HCT116 (cell line): ENCODE data around the gene SMARCD1. TPM values are rescaled to one million over a fixed set of nuclear protein-coding genes. Genes with fewer than 3 reads are reported as not detected.

Experiments
- ATAC-seq: fragments of 200-7000 bp; cut with Tn5 transposase; 2 replicates; pipeline ENCODE4 v1.9.1; 2020; ENCODE audit warnings: mild to moderate bottlenecking, moderate library complexity
- BruUV-seq: library from RNA; stranded (reverse); fragments of 400-500 nt; replicated peaks from 2 replicates; lab custom pipeline; 2021; lab: Mats Ljungman, UMichigan
- CTCF ChIA-PET: fragments of 300-600 bp; sonication (Branson Sonifier 250); formaldehyde crosslinking; loops from one replicate; lab custom pipeline; 2021; ENCODE audit warnings: antibody characterized with exemption; lab: Charles Lee
- POLR2A ChIA-PET: fragments of 300-600, 350-600 bp; sonication (Branson Sonifier 250); formaldehyde crosslinking; loops from one replicate; lab custom pipeline; 2021; ENCODE audit warnings: antibody characterized with exemption; lab: Charles Lee
- RAD21 ChIA-PET, 2 experiments: fragments of 300-600 bp; sonication (Branson Sonifier 250); formaldehyde crosslinking; loops; one replicate each; lab custom pipeline; 2023; ENCODE audit warnings: low total read pairs in 2 of 2; ENCODE audit not compliant: uncharacterized antibody in 2 of 2, unreplicated experiment in 2 of 2, low non-redundant PET in 1 of 2; lab: Charles Lee
- DNase-seq: peaks from one replicate; pipeline ENCODE4 v3.0.0-alpha.2; 2010; ENCODE audit warnings: low read depth, low spot score
- H2AFZ ChIP-seq: fragments of 200-600 bp; shearing (Covaris generic), sonication (generic); 2 replicates; pipeline ENCODE4 v1.6.1; 2017; ENCODE audit warnings: low read depth, mixed run types, mixed read lengths, antibody characterized with exemption, low read length; ENCODE audit not compliant: poor library complexity, severe bottlenecking
- H3K27ac ChIP-seq: 2 replicates; pipeline ENCODE4 v1.5.1; 2012; ENCODE audit warnings: low read depth, low read length
- H3K27me3 ChIP-seq: fragments of 200-600 bp; sonication (generic); 2 replicates; pipeline ENCODE4 v1.6.1; 2016; ENCODE audit warnings: mixed run types, low read length, mixed read lengths; ENCODE audit not compliant: insufficient read depth
- H3K36me3 ChIP-seq, 2 experiments: fragments of 200-500 bp in 1 of 2; fragments of 200-600 bp in 1 of 2; sonication (Bioruptor generic) in 1 of 2; sonication (generic) in 1 of 2; 2 replicates each; pipeline versions ENCODE4 v1.5.1 to v1.6.1; 2014 to 2016; ENCODE audit warnings: low read length in 2 of 2, inconsistent platforms in 1 of 2, mixed read lengths in 1 of 2, mixed run types in 1 of 2; ENCODE audit not compliant: insufficient read depth in 2 of 2, control insufficient read depth in 1 of 2
- H3K4me1 ChIP-seq, 2 experiments: fragments of 200-600 bp in 1 of 2; sonication (generic) in 1 of 2; 2 replicates each; pipeline versions ENCODE4 v1.5.1 to v1.6.1; 2012 to 2017; ENCODE audit warnings: low read length in 2 of 2, inconsistent platforms in 1 of 2, mild to moderate bottlenecking in 1 of 2, mixed read lengths in 1 of 2, mixed run types in 1 of 2, moderate library complexity in 1 of 2; ENCODE audit not compliant: insufficient read depth in 2 of 2, control insufficient read depth in 1 of 2
- H3K4me2 ChIP-seq: fragments of 200-600 bp; sonication (generic); 2 replicates; pipeline ENCODE4 v1.6.1; 2017; ENCODE audit warnings: mixed run types, low read length, mixed read lengths
- H3K4me3 ChIP-seq, 2 experiments: fragments of 200-600 bp in 1 of 2; sonication (generic) in 1 of 2; replicated peaks in 1 of 2; 2 replicates each; pipeline ENCODE4 v1.5.1; 2011 to 2016; ENCODE audit warnings: low read length in 2 of 2, control low read depth in 1 of 2, low read depth in 1 of 2, mild to moderate bottlenecking in 1 of 2, mixed read lengths in 1 of 2, mixed run types in 1 of 2
- H3K79me2 ChIP-seq: fragments of 200-600 bp; sonication (generic); 2 replicates; pipeline ENCODE4 v1.6.1; 2017; ENCODE audit warnings: mild to moderate bottlenecking, mixed run types, low read length, moderate library complexity, mixed read lengths; ENCODE audit not compliant: insufficient read depth
- H3K9ac ChIP-seq: fragments of 200-600 bp; sonication (generic); 2 replicates; pipeline ENCODE4 v1.6.1; 2016; ENCODE audit warnings: low read length, mixed read lengths
- H3K9me2 ChIP-seq: fragments of 200-600 bp; sonication (generic), shearing (Covaris generic); 2 replicates; pipeline ENCODE4 v1.6.1; 2017; ENCODE audit warnings: mixed run types, mild to moderate bottlenecking, moderate library complexity; ENCODE audit not compliant: insufficient read depth
- H3K9me3 ChIP-seq, 2 experiments: fragments of 200-500 bp in 1 of 2; fragments of 200-600 bp in 1 of 2; sonication (Bioruptor generic) in 1 of 2; sonication (generic) in 1 of 2; 2 replicates each; pipeline ENCODE4 v1.6.1; 2014 to 2017; ENCODE audit warnings: low read length in 2 of 2, mixed read lengths in 2 of 2, inconsistent platforms in 1 of 2, low read depth in 1 of 2, mild to moderate bottlenecking in 1 of 2, mixed run types in 1 of 2, moderate library complexity in 1 of 2; ENCODE audit not compliant: control insufficient read depth in 1 of 2, insufficient read depth in 1 of 2
- H4K20me1 ChIP-seq: fragments of 200-600 bp; sonication (generic), shearing (Covaris generic); 2 replicates; pipeline ENCODE4 v1.6.1; 2017; ENCODE audit warnings: mixed run types, mild to moderate bottlenecking, moderate library complexity; ENCODE audit not compliant: insufficient read depth
- CEBPB ChIP-seq: IDR thresholded peaks from 2 replicates; pipeline ENCODE4 v1.6.1; 2012; ENCODE audit warnings: low read depth
- EGR1 ChIP-seq: IDR thresholded peaks from 2 replicates; pipeline ENCODE4 v1.6.1; 2012; ENCODE audit warnings: low read depth
- EZH2 ChIP-seq: fragments of 200-600 bp; sonication (generic); IDR thresholded peaks from 2 replicates; pipeline ENCODE4 v1.6.1; 2017; ENCODE audit warnings: antibody characterized with exemption, mixed run types
- EZH2phosphoT487 ChIP-seq: fragments of 200-600 bp; IDR thresholded peaks from 2 replicates; pipeline ENCODE4 v1.6.1; 2018; ENCODE audit warnings: antibody characterized with exemption, borderline replicate concordance
- POLR2AphosphoS5 ChIP-seq: IDR thresholded peaks from 2 replicates; pipeline ENCODE4 v1.6.1; 2011; ENCODE audit warnings: mild to moderate bottlenecking, low read depth, low read length, moderate library complexity
- REST ChIP-seq: IDR thresholded peaks from 2 replicates; pipeline ENCODE4 v1.6.1; 2012; ENCODE audit warnings: low read depth
- SP1 ChIP-seq: IDR thresholded peaks from 2 replicates; pipeline ENCODE4 v1.6.1; 2012; ENCODE audit warnings: low read depth
- SRF ChIP-seq: IDR thresholded peaks from 2 replicates; pipeline ENCODE4 v1.6.1; 2012; ENCODE audit warnings: low read depth
- ZFX ChIP-seq: fragments of 450-650 bp; IDR thresholded peaks from 2 replicates; pipeline ENCODE4 v1.6.1; 2017
- intact Hi-C: fragments of 100-400 bp; cut with micrococcal nuclease; formaldehyde crosslinking; loops from 2 replicates; pipeline ENCODE4 v1.10.0; 2022
- total RNA-seq: library from RNA; stranded (reverse); gene quantifications from one replicate; pipeline ENCODE4 v1.2.1, GENCODE V29; 2021; ENCODE audit not compliant: unreplicated experiment
- TF ChIP-seq, protein P1 (sequence below): IDR thresholded peaks from 2 replicates; pipeline ENCODE4 v1.6.1; 2012

Gene SMARCD1
- total RNA-seq, 1 experiment from 2014 or later, result 64.8 TPM

GRCh38 chr12:50100561-50100960 is 15.4 kb downstream of the SMARCD1 start:
- intact Hi-C loops, result no loop called here
- no peaks in the 10 kb centered on the region; the same call in 1 of the 2 replicates for H3K79me2 ChIP-seq
- H3K4me2 ChIP-seq, result no peak overlapping the region
- H3K27me3 ChIP-seq, result no peaks in the 10 kb centered on the region
- CTCF ChIA-PET, result interaction anchor here (0.5 to 2.7 kb wide), 5 partner anchors 11 to 1117 kb away, joined by 3 to 24 read pairs (median 5); partner anchors contain the start of genes COX14, POU6F1 and SMARCD1
- H3K27ac ChIP-seq, result no peak overlapping the region
- H3K9me2 ChIP-seq, result no peaks in the 10 kb centered on the region
- POLR2A ChIA-PET, result interaction anchor here (2.2 kb wide), 1 partner anchor 11 kb away, joined by 7 read pairs; the partner anchor contains the start of gene COX14
- H3K4me1 ChIP-seq, result peaks cover 10 to 13% of the 10 kb centered on the region in 2 experiments
- no peaks in the 10 kb centered on the region for H3K9me3 ChIP-seq
- RAD21 ChIA-PET, result no interaction called here
- no TSS peak for BruUV-seq
- no peaks in the 10 kb centered on the region for H4K20me1 ChIP-seq
- H3K4me3 ChIP-seq, result no peak overlapping the region
- H2AFZ ChIP-seq, result no peak overlapping the region
- TF ChIP-seq EZH2phosphoT487 (no peak), POLR2AphosphoS5 (no peak), SP1 (no peak), SRF (no peak), ZFX (no peak), EGR1 (no peak), REST (no peak), EZH2 (no peak), CEBPB (no peak)
- TF ChIP-seq, protein P1, sequence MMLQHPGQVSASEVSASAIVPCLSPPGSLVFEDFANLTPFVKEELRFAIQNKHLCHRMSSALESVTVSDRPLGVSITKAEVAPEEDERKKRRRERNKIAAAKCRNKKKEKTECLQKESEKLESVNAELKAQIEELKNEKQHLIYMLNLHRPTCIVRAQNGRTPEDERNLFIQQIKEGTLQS, result no peak
- DNase-seq, result no peak
- no peak for ATAC-seq
- no peak overlapping the region for H3K9ac ChIP-seq
- H3K36me3 ChIP-seq, result peaks cover 36 to 37% of the 10 kb centered on the region in 2 experiments
